Astrocyte (in vitro differentiated cells and primary cell): ENCODE results near the gene DIDO1.

Experiments
- EZH2 ChIP-seq: IDR thresholded peaks from 2 replicates; pipeline ENCODE4 v1.6.1; 2012; ENCODE audit warnings: mild to moderate bottlenecking, low read length, inconsistent platforms; ENCODE audit not compliant: insufficient read depth
- TF ChIP-seq, protein P1 (sequence below): IDR thresholded peaks from 2 replicates; pipeline ENCODE4 v1.5.1; 2011; ENCODE audit warnings: low read depth, mild to moderate bottlenecking, inconsistent platforms, low read length, moderate library complexity; ENCODE audit not compliant: insufficient read depth

GRCh38 chr20:62947532-62948300 is 21.4 kb upstream of the DIDO1 start:
- TF ChIP-seq, protein P1, sequence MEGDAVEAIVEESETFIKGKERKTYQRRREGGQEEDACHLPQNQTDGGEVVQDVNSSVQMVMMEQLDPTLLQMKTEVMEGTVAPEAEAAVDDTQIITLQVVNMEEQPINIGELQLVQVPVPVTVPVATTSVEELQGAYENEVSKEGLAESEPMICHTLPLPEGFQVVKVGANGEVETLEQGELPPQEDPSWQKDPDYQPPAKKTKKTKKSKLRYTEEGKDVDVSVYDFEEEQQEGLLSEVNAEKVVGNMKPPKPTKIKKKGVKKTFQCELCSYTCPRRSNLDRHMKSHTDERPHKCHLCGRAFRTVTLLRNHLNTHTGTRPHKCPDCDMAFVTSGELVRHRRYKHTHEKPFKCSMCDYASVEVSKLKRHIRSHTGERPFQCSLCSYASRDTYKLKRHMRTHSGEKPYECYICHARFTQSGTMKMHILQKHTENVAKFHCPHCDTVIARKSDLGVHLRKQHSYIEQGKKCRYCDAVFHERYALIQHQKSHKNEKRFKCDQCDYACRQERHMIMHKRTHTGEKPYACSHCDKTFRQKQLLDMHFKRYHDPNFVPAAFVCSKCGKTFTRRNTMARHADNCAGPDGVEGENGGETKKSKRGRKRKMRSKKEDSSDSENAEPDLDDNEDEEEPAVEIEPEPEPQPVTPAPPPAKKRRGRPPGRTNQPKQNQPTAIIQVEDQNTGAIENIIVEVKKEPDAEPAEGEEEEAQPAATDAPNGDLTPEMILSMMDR, result no peak
- TF ChIP-seq EZH2, result no peak
